Hindlimb muscle (tissue), 1 donor: ENCODE data around the gene CES2. TPM values are rescaled to one million over a fixed set of nuclear protein-coding genes. Genes with fewer than 3 reads are reported as not detected.
"Not testable (repeated sequence)": the region's sequence is repeated elsewhere in the genome, so short reads cannot be mapped to it uniquely, and the experiment has no call there.

Experiments
- DNase-seq: peaks from one replicate; pipeline ENCODE4 v3.0.0-alpha.2; 2013
- polyA plus RNA-seq: library from polyadenylated mRNA; unstranded; fragments of 120-200 nt; gene quantifications from one replicate; pipeline ENCODE4 v1.2.1, GENCODE V29; 2013; ENCODE audit not compliant: insufficient read length

CES2 gene
- polyA plus RNA-seq, 1 donor, result 28.6 TPM

- no peak for DNase-seq
These were observed 1.7 kb downstream of the CES2 start for GRCh38 chr16:66936889-66937554.

- no peak for DNase-seq
These were observed 2.5 kb downstream of the CES2 start for GRCh38 chr16:66937725-66938337.

DNA sequence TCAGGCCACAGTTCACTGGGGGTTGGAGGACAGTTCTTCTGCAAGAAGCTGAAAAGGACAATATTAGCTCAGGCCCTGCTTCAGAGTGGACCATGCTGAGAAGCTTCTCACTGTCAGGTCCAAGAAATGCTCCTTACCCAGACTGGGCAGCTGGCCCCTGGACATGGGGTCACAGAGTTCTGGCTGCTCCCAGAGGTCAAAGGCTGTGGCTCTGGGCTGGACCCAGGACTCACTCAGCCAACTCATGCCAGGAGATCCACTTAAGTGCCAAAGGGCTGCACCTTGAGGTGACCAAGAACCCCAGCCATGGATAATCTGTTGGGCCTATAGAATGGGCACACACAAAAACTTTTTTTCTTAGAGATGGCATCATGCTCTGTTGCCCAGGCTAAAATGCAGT lies 4.0 kb downstream of the CES2 start:
- no peak for DNase-seq

GRCh38 chr16:66940236-66940635 lies 4.9 kb downstream of the CES2 start:
- no peak for DNase-seq

DNA sequence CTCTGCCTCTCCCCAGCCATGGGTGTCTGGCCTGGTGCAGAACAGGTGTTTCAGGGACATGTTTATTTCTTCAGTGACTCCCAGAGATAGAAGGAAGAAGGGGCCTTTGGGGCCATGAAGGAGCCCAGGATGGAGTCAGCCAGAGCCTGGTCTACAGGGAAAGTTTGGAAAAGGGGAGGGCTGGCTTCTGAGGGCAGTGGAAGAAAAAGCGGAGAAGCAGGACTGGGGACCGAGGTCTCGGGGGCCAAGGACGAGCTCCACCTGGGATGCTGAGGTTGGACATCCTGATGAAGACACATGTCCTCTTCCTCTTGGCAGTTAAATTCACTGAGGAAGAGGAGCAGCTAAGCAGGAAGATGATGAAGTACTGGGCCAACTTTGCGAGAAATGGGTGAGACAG lies 7.7 kb downstream of the CES2 start:
- no peak for DNase-seq

GRCh38 chr16:66943426-66944053 lies 8.2 kb downstream of the CES2 start:
- no peak for DNase-seq

DNA sequence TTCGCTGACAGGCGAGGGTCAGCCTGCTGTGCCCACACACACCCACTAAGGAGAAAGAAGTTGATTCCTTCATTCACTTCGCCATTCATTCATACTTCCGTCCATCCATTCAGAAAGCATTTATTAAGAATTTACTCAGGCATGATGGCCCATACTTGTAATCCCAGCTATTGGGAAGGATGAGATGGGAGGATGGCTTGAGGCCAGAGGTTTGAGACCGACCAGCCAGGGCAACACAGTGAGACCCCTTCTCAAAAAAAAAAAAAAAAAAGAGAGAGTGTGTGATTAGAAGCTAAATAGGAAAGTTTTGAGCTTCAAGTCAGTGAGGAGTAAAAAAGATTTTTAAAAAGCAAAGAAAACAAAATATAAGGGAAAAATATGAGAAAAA lies 8.7 kb downstream of the CES2 start:
- DNase-seq, result no peak

DNA sequence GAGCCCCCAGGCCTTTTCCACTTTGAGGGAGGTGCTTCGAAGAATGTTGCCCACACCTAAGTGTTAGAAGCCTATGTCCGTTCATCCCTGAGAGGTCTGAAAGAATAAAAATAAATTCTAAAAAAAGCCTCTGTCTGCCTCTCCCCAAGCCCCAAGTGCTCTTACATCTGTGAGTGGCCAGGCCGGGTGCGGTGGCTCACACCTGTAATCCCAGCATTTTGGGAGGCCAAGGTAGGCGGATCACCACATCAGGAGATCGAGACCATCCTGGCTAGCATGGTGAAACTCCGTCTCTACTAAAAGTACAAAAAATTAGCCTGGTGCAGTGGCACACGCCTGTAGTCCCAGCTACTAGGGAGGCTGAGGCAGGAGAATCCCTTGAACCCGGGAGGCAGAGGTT lies 9.7 kb downstream of the CES2 start:
- not testable (repeated sequence) for DNase-seq

DNA sequence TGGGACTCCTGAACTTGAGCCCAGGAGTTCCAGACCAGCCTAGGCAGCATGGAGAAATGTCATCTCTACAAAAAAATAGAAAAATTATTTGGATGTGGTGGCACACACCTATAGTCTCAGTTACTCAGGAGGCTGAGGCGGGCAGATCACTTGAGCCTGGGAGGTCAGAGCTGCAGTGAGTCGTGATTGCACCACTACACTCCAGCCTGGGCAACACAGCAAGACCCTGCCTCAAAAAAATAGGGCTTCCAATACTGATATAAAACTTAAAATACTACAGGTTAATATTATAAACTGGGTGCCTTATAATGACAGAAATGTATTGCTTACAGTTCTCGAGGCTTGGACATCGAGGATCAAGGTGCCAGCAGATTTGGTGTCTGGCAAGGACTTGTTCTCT lies 10.6 kb downstream of the CES2 start:
- no peak for DNase-seq

DNA sequence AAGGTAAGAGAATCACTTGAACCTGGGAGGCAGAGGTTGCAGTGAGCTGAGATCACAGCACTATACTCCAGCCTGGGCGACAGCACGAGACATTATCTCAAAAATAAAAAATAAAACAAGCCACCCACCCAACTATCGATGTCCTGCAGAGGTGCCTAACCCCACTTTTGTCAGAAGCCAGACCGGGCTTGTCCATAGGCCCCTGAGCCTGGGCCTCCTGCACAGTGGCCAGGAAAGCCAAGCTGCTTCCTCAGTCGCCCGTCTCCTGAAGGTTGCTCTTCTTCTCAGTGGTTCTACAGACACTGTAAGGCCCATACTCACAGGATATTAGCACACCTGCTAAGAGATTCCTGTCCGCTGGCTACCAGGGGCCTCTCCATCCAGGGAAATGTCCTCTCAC lies 11.2 kb downstream of the CES2 start:
- DNase-seq, result no peak

GRCh38 chr16:66946974-66947301 lies 11.6 kb downstream of the CES2 start:
- no peak for DNase-seq

DNA sequence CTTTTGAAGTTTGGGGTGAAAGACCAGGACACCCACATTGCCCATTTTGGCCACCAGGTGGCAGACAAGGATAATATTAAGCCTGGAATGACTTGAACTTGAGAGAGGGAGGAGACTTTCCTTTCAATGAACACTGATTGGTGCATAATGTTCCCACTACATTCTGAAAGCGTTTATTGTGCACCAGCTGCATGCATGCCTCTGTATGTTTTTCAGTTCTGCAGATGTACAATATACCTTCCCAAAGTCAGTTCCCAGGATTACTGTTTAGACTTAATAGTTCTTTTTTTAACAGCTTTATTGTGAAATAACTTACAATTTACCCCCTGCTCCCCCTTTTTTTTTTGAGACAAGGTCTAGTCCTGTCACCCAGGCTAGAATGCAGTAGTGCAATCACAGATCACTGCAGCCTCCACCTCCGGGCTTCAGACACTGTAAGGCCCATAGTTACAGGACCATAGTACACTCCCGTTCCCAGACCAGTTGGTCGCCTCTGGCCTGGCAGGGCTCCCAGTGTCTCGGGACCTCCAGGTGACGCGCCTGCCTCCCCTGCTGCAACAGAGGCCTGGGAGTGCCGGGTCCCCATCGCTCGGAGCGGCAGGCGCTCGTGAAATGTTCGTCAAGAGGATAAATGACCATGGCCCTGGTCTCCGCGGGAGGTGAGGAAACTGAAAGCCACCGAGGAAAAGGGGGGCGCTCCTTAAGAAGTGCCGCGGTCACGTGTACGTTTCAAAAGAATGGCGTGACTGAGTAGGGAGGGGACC lies 12.2 kb downstream of the CES2 start:
- peak; percentile 74 for DNase-seq

DNA sequence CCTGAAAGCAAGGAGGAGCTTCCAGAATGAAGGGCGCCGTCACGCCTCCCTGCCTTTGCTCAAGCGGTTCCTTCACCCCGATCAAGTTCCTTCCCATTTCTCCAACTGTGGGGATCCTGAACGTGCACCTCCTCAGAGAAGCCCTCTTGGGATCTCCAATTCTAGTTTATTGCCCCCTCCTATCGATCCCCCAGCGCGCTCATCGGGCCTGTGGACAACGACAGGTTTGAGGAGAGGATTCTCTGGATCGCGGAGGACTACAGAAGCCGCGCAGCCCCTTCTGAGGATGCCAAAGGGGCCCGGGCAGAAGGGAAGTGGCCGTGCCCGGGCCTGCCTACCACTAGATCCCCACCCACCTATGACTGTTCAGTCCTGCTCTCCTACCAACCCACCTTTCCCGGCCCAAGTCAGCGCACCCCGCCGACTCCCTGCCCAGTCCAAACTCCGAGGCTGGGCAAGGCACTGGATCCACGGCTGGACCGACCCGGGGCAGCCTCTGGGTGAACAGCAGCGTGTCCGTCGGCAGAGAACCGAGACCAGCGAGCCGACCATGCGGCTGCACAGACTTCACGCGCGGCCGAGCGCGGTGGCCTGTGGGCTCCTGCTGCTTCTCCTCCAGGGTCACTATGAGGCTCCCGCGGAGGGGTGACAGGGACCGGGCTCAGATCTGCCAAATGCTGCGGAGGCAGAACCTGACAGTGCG lies 13.0 kb downstream of the CES2 start:
- DNase-seq, result no peak

DNA sequence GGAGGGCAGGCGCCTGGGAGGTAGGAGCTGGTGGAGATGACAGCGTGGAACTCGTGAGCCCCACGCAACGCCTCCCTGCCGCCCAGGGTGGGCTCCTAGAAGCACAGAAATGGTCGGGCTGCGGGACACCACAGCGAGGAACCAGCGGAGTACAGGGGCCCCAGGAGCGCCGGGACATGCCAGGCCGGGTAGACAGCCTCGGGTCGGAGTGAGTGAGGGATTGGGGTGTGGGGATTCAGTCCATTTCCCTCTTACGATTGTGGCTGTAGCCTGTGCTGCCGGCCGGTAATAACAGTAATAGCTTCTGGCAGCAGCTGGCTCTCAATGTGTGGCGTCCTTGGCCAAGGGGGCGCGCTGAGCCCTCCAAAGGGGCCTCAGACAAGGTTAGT lies 13.5 kb downstream of the CES2 start:
- DNase-seq, result no peak

DNA sequence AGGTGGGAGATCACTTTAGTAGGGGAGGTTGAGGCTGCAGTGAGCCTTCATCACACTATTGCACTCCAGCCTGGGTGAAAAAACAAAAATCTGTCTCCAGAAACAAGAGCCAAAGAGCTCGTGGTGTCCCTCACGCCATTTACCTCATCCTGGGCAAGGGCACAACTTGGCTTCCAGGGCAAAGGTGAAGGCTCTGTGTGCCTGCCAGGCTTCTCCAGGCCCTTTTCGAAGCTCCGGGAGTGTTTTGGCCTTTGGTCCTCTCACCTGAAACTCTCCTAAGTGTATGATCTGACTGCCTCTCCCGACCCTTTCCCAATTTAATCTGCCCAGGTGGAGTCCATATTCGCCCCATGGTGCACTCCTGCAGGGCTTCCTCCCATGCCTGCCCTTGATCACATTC lies 14.2 kb downstream of the CES2 start:
- DNase-seq, result no peak

- no peak for DNase-seq
These were observed 15.1 kb downstream of the CES2 start for GRCh38 chr16:66950437-66950836.

GRCh38 chr16:66950971-66951790 lies 15.9 kb downstream of the CES2 start:
- no peak for DNase-seq

GRCh38 chr16:66952430-66953110 lies 17.3 kb downstream of the CES2 start:
- DNase-seq, result no peak

DNA sequence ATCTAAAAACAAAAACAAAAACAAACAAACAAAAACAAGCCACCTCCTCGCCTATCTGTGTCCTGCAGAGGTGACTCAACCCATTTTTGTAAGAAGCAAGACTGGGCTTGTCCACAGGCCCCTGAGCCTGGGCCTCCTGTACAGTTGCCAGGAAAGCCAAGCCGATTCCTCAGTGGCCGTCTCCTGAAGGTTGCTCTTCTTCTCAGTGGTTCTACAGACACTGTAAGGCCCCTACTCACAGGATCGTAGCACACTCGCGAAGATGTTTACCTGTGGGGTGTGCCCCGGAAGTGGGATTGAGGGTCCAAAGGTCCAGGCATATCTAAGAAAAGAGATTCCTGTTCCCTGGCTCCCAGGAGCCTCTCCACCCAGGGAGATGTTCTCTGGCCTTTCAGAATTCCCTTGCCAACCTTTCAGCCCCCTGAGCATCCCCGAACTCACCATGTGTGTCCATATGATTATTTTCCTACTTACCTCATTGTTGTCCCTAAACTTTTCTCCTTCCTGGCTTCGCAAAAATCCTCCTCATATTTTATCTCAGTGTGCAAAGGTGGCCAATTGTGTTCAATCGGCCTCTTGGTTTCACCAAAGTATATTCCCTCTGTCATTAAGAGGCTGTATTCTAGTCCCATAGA lies 18.3 kb downstream of the CES2 start:
- no peak for DNase-seq

DNA sequence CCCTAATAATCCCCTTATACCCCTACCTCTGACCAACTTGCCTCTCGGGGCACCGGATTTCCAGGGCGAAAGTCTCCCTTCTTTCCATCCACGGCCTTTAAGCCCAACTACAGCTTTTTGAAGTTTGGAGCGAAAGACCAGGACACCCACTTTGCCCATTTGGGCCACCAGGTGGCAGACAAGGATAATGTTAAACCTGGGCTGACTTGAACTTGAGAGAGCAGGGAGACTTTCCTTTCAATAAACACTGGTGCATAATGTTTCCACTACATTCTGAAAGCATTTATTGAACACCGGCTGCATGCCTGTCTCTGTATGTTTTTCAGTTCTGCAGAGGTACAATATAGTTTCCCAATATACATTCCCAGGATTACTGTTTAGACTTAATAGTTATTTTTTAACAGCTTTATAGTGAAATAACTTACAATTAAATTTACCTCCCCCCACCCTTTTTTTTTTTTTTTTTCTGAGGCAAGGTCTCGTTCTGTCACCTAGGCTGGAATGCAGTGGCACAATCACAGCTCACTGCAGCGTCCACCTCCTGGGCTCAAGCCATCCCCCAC lies 18.9 kb downstream of the CES2 start:
- DNase-seq, result peak; percentile 70
